A673 (cell line): ENCODE results near the gene CEP89.

Experiments
- CTCF ChIP-seq: fragments of 300-800, 200-600 bp; sonication (generic); conservative IDR thresholded peaks from 2 replicates; pipeline ENCODE4 v1.5.1; 2017; ENCODE audit warnings: low read depth, mild to moderate bottlenecking, antibody characterized with exemption, low read length, moderate library complexity, mixed read lengths
- EZH2 ChIP-seq: fragments of 200-600 bp; sonication (generic); IDR thresholded peaks from 2 replicates; pipeline ENCODE4 v1.6.1; 2017; ENCODE audit warnings: borderline replicate concordance, low read depth, mild to moderate bottlenecking, mixed read lengths, antibody characterized with exemption, low read length; ENCODE audit not compliant: poor library complexity, severe bottlenecking

GRCh38 chr19:32902448-32902847, 69.3 kb downstream of the CEP89 start:
- no peak for TF ChIP-seq CTCF
- no peak for TF ChIP-seq EZH2
